CD14-positive monocyte (primary cell): Measurements from ENCODE around the gene SNX1. TPM values are rescaled to one million over a fixed set of nuclear protein-coding genes. Genes with fewer than 3 reads are reported as not detected.

Experiments used
- DNase-seq, 3 donors: peaks; one replicate each; pipeline ENCODE4 v3.0.0-alpha.2; 2011 to 2022
- H2AFZ ChIP-seq: 2 replicates; pipeline ENCODE4 v1.6.0; 2012; ENCODE audit warnings: mild to moderate bottlenecking, low read depth, low read length, inconsistent platforms; ENCODE audit not compliant: insufficient read depth, poor library complexity, severe bottlenecking
- H3K27ac ChIP-seq, 2 donors: 1 replicate in 1 of 2; 2 replicates in 1 of 2; pipeline ENCODE4 v1.5.1; 2012 to 2013; ENCODE audit warnings: low read length in 2 of 2, control low read depth in 1 of 2, inconsistent platforms in 1 of 2, low read depth in 1 of 2, mild to moderate bottlenecking in 1 of 2
- H3K27me3 ChIP-seq, 2 donors: one replicate each; pipeline versions ENCODE4 v1.6.0 to v1.6.1; 2011 to 2013; ENCODE audit warnings: low read length in 2 of 2; ENCODE audit not compliant: control insufficient read depth in 2 of 2, insufficient read depth in 2 of 2
- H3K36me3 ChIP-seq, 2 donors: replicated peaks in 1 of 2; 1 replicate in 1 of 2; 2 replicates in 1 of 2; pipeline versions ENCODE4 v1.5.1 to v1.6.1; 2012 to 2013; ENCODE audit warnings: low read length in 2 of 2, control low read depth in 1 of 2, inconsistent platforms in 1 of 2, mild to moderate bottlenecking in 1 of 2; ENCODE audit not compliant: insufficient read depth in 2 of 2, control insufficient read depth in 1 of 2
- H3K4me1 ChIP-seq, 2 donors: 1 replicate in 1 of 2; 2 replicates in 1 of 2; pipeline versions ENCODE4 v1.5.1 to v1.6.1; 2012 to 2013; ENCODE audit warnings: low read length in 2 of 2, control low read depth in 1 of 2, inconsistent platforms in 1 of 2, mild to moderate bottlenecking in 1 of 2, moderate library complexity in 1 of 2; ENCODE audit not compliant: insufficient read depth in 2 of 2, control insufficient read depth in 1 of 2
- H3K4me2 ChIP-seq: replicated peaks from 2 replicates; pipeline ENCODE3; 2012; ENCODE audit warnings: low read length, moderate library complexity, mild to moderate bottlenecking; ENCODE audit not compliant: poor library complexity, severe bottlenecking; ENCODE audit errors: extremely low read depth
- H3K4me3 ChIP-seq, 3 experiments: fragments of 200-600 bp in 1 of 3; sonication (generic) in 1 of 3; replicated peaks in 1 of 3; 1 replicate in 2 of 3; 2 replicates in 1 of 3; pipeline ENCODE4 v1.5.1; 2011 to 2013; ENCODE audit warnings: low read length in 3 of 3, mild to moderate bottlenecking in 3 of 3, control low read depth in 2 of 3, low read depth in 2 of 3, inconsistent platforms in 1 of 3, moderate library complexity in 1 of 3
- H3K79me2 ChIP-seq: 2 replicates; pipeline ENCODE4 v1.6.0; 2012; ENCODE audit warnings: mild to moderate bottlenecking, control low read depth, inconsistent platforms, low read length, moderate library complexity; ENCODE audit not compliant: insufficient read depth
- H3K9ac ChIP-seq: 2 replicates; pipeline ENCODE4 v1.6.0; 2017; ENCODE audit warnings: low read length, mild to moderate bottlenecking; ENCODE audit not compliant: insufficient read depth, poor library complexity, severe bottlenecking
- H3K9me3 ChIP-seq, 2 donors: replicated peaks in 1 of 2; 1 replicate in 1 of 2; 2 replicates in 1 of 2; pipeline versions ENCODE4 v1.5.1 to v1.6.1; 2012 to 2013; ENCODE audit warnings: low read length in 2 of 2, control low read depth in 1 of 2; ENCODE audit not compliant: control insufficient read depth in 1 of 2, insufficient read depth in 1 of 2
- H4K20me1 ChIP-seq: 2 replicates; pipeline ENCODE4 v1.6.0; 2012; ENCODE audit warnings: mild to moderate bottlenecking, low read length, control low read depth, moderate library complexity; ENCODE audit not compliant: insufficient read depth
- H3K27ac Mint-ChIP-seq, 7 donors: one replicate each; pipeline ENCODE4 v1.8.0; 2020; ENCODE audit warnings: mild to moderate bottlenecking in 7 of 7, mixed read lengths in 7 of 7, moderate library complexity in 6 of 7, inconsistent platforms in 2 of 7
- H3K27me3 Mint-ChIP-seq, 3 donors: one replicate each; pipeline ENCODE4 v1.8.0; 2021 to 2022; ENCODE audit warnings: low read depth in 3 of 3, mild to moderate bottlenecking in 3 of 3, mixed read lengths in 3 of 3, moderate library complexity in 3 of 3, inconsistent platforms in 1 of 3
- H3K36me3 Mint-ChIP-seq, 2 donors: one replicate each; pipeline ENCODE4 v1.8.0; 2020; ENCODE audit warnings: mixed read lengths in 2 of 2, inconsistent platforms in 1 of 2, mild to moderate bottlenecking in 1 of 2
- H3K4me1 Mint-ChIP-seq: one replicate; pipeline ENCODE4 v1.8.0; 2020; ENCODE audit warnings: mild to moderate bottlenecking, mixed read lengths
- H3K4me3 Mint-ChIP-seq, 2 donors: one replicate each; pipeline ENCODE4 v1.8.0; 2020; ENCODE audit warnings: mild to moderate bottlenecking in 2 of 2, mixed read lengths in 2 of 2, moderate library complexity in 1 of 2
- H3K9me3 Mint-ChIP-seq, 7 donors: one replicate each; pipeline ENCODE4 v1.8.0; 2020 to 2022; ENCODE audit warnings: mixed read lengths in 7 of 7, mild to moderate bottlenecking in 6 of 7, moderate library complexity in 6 of 7, inconsistent platforms in 2 of 7
- WGBS: methylation state at CpG from one replicate; pipeline ENCODE4 v1.1.5; 2013; ENCODE audit warnings: missing lambda C conversion rate; ENCODE audit not compliant: insufficient coverage; 5-methylcytosine and 5-hydroxymethylcytosine counted together
- intact Hi-C, 2 donors: fragments of 100-400 bp; cut with micrococcal nuclease; formaldehyde crosslinking; loops; one replicate each; pipeline versions ENCODE4 v1.15.0 to v1.15.1; 2023
- polyA plus RNA-seq, 3 donors: library from polyadenylated mRNA; depleted of rRNA in 1 of 3; unstranded in 2 of 3; stranded (reverse) in 1 of 3; fragments of 300-500 nt in 2 of 3; fragments of >200 nt in 1 of 3; fragmentation: Illumina TruSeq in 2 of 3; gene quantifications; 1 replicate in 2 of 3; 2 replicates in 1 of 3; pipeline ENCODE4 v1.2.3, GENCODE V29; 2012 to 2021
- TF ChIP-seq, protein P1 (sequence below): fragments of 200-600 bp; IDR thresholded peaks from one replicate; pipeline ENCODE4 v1.8.0; 2022; ENCODE audit warnings: antibody characterized with exemption, mild to moderate bottlenecking

Gene SNX1
- polyA plus RNA-seq, 3 donors: 104 to 115 (median 115) TPM

DNA sequence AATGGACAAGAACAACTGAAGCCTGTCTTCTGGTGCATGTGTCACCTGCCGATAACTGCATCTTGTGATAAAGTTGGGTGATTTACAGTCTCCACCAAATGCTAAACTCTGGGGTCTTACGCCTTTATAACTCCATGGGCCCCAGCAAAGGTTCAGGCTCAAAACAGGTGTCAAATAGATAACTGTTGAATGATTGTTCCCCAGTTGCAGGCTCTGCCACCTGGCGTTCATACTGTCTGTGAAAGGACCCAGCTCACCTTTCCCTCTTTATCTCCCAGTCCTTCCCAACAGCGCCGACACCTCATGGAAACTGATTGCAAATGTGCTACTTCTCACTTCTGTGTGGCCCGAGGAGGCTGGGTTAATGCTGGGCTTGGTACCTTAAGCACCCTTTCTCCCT is 47.5 kb downstream of the SNX1 start:
- Histone ChIP-seq H3K4me3 (no peak overlapping the region), H3K4me2 (no peak overlapping the region), H3K9me3 (no peaks in the 10 kb centered on the region), H3K36me3 (peaks cover 55 to 60% of the 10 kb centered on the region in 2 donors), H3K79me2 (no peaks in the 10 kb centered on the region), H2AFZ (no peak overlapping the region), H4K20me1 (peaks cover 32% of the 10 kb centered on the region), H3K9ac (no peak overlapping the region), H3K4me1 (peaks cover 0 to 4% of the 10 kb centered on the region in 2 donors), H3K27ac (no peak overlapping the region), H3K27me3 (no peaks in the 10 kb centered on the region)
- TF ChIP-seq, protein P1, sequence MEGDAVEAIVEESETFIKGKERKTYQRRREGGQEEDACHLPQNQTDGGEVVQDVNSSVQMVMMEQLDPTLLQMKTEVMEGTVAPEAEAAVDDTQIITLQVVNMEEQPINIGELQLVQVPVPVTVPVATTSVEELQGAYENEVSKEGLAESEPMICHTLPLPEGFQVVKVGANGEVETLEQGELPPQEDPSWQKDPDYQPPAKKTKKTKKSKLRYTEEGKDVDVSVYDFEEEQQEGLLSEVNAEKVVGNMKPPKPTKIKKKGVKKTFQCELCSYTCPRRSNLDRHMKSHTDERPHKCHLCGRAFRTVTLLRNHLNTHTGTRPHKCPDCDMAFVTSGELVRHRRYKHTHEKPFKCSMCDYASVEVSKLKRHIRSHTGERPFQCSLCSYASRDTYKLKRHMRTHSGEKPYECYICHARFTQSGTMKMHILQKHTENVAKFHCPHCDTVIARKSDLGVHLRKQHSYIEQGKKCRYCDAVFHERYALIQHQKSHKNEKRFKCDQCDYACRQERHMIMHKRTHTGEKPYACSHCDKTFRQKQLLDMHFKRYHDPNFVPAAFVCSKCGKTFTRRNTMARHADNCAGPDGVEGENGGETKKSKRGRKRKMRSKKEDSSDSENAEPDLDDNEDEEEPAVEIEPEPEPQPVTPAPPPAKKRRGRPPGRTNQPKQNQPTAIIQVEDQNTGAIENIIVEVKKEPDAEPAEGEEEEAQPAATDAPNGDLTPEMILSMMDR: no peak
- DNase-seq: no peak
- peaks cover 0 to 4% (median 0%) of the 10 kb centered on the region in 3 donors for H3K27me3 Mint-ChIP-seq
- no peak overlapping the region for H3K4me3 Mint-ChIP-seq
- H3K27ac Mint-ChIP-seq: no peak overlapping the region
- intact Hi-C loops: no loop called here
- H3K36me3 Mint-ChIP-seq: peaks cover 51 to 68% of the 10 kb centered on the region in 2 donors
- 100% methylated on average over 2 of the region's 6 CpGs for WGBS
- no peaks in the 10 kb centered on the region for H3K4me1 Mint-ChIP-seq
- no peaks in the 10 kb centered on the region for H3K9me3 Mint-ChIP-seq

DNA sequence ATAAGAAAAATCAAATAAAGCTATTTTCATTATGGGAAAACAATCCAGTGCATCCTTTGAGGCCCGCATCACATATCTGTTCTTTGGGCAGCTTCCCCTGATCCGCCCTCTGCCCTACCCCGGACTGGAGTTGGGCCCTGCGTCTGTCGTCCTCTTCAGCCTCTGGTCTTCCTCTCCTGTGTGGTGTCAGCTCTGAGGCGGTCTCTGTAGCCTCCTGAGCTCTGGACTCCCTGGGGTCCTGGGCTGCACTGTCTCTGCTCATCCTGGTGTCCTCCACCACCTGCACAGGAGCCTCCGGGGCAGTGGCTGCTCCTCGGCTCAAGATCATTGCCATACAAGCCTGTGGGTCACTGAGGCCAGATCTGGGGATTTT is 48.4 kb downstream of the SNX1 start:
- H3K27ac Mint-ChIP-seq: peak overlapping the region in 2 of 7 donors; percentile 26 to 72
- WGBS: 87% methylated on average over 8 of the region's 8 CpGs
- no peak overlapping the region for H3K4me3 Mint-ChIP-seq

More for the DNA sequence above, 48.4 kb downstream of the SNX1 start:
- intact Hi-C loops: no loop called here
- Histone ChIP-seq H3K36me3 (peaks cover 48 to 52% of the 10 kb centered on the region in 2 donors), H3K4me1 (peaks cover under 1 to 7% of the 10 kb centered on the region in 2 donors), H3K27ac (no peak overlapping the region), H3K9me3 (no peaks in the 10 kb centered on the region), H3K79me2 (no peaks in the 10 kb centered on the region), H4K20me1 (peaks cover 25% of the 10 kb centered on the region), H3K4me2 (no peak overlapping the region), H2AFZ (no peak overlapping the region), H3K4me3 (no peak overlapping the region), H3K9ac (no peak overlapping the region), H3K27me3 (no peaks in the 10 kb centered on the region)
- H3K27me3 Mint-ChIP-seq: peaks cover 0 to 4% (median 0%) of the 10 kb centered on the region in 3 donors
- H3K36me3 Mint-ChIP-seq: peaks cover 44 to 61% of the 10 kb centered on the region in 2 donors
- no peaks in the 10 kb centered on the region for H3K9me3 Mint-ChIP-seq
- no peaks in the 10 kb centered on the region for H3K4me1 Mint-ChIP-seq
- DNase-seq: no peak
- TF ChIP-seq, protein P1: no peak
